K562 (cell line): ENCODE results near the gene DNALI1. TPM values are rescaled to one million over a fixed set of nuclear protein-coding genes. Genes with fewer than 3 reads are reported as not detected.
A peak's percentile ranks its signal among the peaks of the same experiment; 100 is the strongest.

Experiments used
- AFF4 ChIP-seq: sonication (generic); formaldehyde crosslinking; IDR thresholded peaks from 2 replicates; pipeline ENCODE4 v1.8.0; 2023; ENCODE audit warnings: mild to moderate bottlenecking, missing genetic modification reagents
- CREBBP ChIP-seq: IDR thresholded peaks from one replicate; pipeline ENCODE4 v1.6.1; 2012; ENCODE audit warnings: low read depth, mild to moderate bottlenecking, control low read depth, inconsistent platforms, low read length
- EP300 ChIP-seq: IDR thresholded peaks from 2 replicates; pipeline ENCODE4 v1.6.1; 2012; ENCODE audit warnings: low read length, improper control_type of control experiment
- ETS1 ChIP-seq: conservative IDR thresholded peaks from 2 replicates; pipeline ENCODE4 v1.6.1; 2011; ENCODE audit warnings: low read depth, mild to moderate bottlenecking, low read length; ENCODE audit not compliant: control insufficient read depth
- GTF2B ChIP-seq: IDR thresholded peaks from 2 replicates; pipeline ENCODE4 v1.6.1; 2011; ENCODE audit not compliant: insufficient read length; ENCODE audit errors: extremely low read depth
- HDAC8 ChIP-seq: fragments of 450-650 bp; IDR thresholded peaks from 2 replicates; pipeline ENCODE4 v1.6.1; 2016; ENCODE audit warnings: mild to moderate bottlenecking, missing genetic modification characterization, moderate library complexity, missing compliant biosample characterization
- HNRNPH1 ChIP-seq: fragments of 200-400 bp; formaldehyde crosslinking; optimal IDR thresholded peaks from 2 replicates; pipeline ENCODE3; 2017; ENCODE audit warnings: low read depth, mild to moderate bottlenecking, low read length, moderate library complexity
- KDM1A ChIP-seq, 2 experiments: fragments of 450-650 bp; IDR thresholded peaks; 2 replicates each; pipeline ENCODE4 v1.6.1; 2016; ENCODE audit warnings: mild to moderate bottlenecking in 2 of 2
- L3MBTL2 ChIP-seq: fragments of 450-650 bp; IDR thresholded peaks from 2 replicates; pipeline ENCODE4 v1.6.1; 2016; ENCODE audit warnings: mild to moderate bottlenecking, moderate library complexity
- NCOA2 ChIP-seq, 2 experiments: fragments of 450-650 bp; IDR thresholded peaks; 2 replicates each; pipeline ENCODE4 v1.6.1; 2018; ENCODE audit warnings: mild to moderate bottlenecking in 2 of 2, moderate library complexity in 1 of 2; ENCODE audit not compliant: partially characterized antibody in 2 of 2
- NCOR1 ChIP-seq: fragments of 450-650 bp; IDR thresholded peaks from 2 replicates; pipeline ENCODE4 v1.6.1; 2016; ENCODE audit warnings: mild to moderate bottlenecking, moderate library complexity
- PCBP1 ChIP-seq: fragments of 200-400 bp; formaldehyde crosslinking; IDR thresholded peaks from 2 replicates; pipeline ENCODE4 v1.6.1; 2018; ENCODE audit warnings: mild to moderate bottlenecking, low read depth, low read length; ENCODE audit not compliant: poor library complexity, severe bottlenecking
- POLR2A ChIP-seq: fragments of 450-650 bp; conservative IDR thresholded peaks from 2 replicates; pipeline ENCODE4 v1.6.1; 2016
- RAD51 ChIP-seq: fragments of 450-650 bp; IDR thresholded peaks from 2 replicates; pipeline ENCODE4 v1.7.1; 2016; ENCODE audit warnings: low read depth, mild to moderate bottlenecking, borderline replicate concordance
- SRSF9 ChIP-seq: fragments of 200-400 bp; formaldehyde crosslinking; IDR thresholded peaks from 2 replicates; pipeline ENCODE4 v1.6.1; 2017; ENCODE audit warnings: low read depth, low read length, borderline replicate concordance
- TAF1 ChIP-seq: IDR thresholded peaks from 2 replicates; pipeline ENCODE4 v1.6.1; 2011; ENCODE audit warnings: mild to moderate bottlenecking, low read length, moderate library complexity; ENCODE audit not compliant: insufficient read depth, control insufficient read depth, severe bottlenecking; ENCODE audit errors: extremely low read depth
- TEAD1 ChIP-seq, 2 experiments: fragments of 450-650 bp in 1 of 2; sonication (generic) in 1 of 2; formaldehyde crosslinking; IDR thresholded peaks; 2 replicates each; pipeline versions ENCODE4 v1.4.0 to v1.8.0; 2020 to 2022; ENCODE audit warnings: mild to moderate bottlenecking in 2 of 2, missing genetic modification reagents in 1 of 2
- THRB ChIP-seq: fragments of 450-650 bp; formaldehyde crosslinking; conservative IDR thresholded peaks from 2 replicates; pipeline ENCODE4 v1.4.0; 2022; ENCODE audit warnings: mild to moderate bottlenecking, missing genetic modification characterization
- ZFP36 ChIP-seq: fragments of 150-350 bp; IDR thresholded peaks from 2 replicates; pipeline ENCODE4 v1.6.1; 2018; ENCODE audit warnings: low read length, low read depth; ENCODE audit not compliant: partially characterized antibody
- ZNF197 ChIP-seq: fragments of 200-800 bp; sonication (Bioruptor generic); IDR thresholded peaks from 2 replicates; pipeline ENCODE4 v1.6.1; 2016; ENCODE audit warnings: low read depth, missing genetic modification characterization, missing compliant biosample characterization
- ZNF217 ChIP-seq: sonication (generic); formaldehyde crosslinking; IDR thresholded peaks from 2 replicates; pipeline ENCODE4 v1.8.0; 2022; ENCODE audit warnings: mild to moderate bottlenecking, missing genetic modification reagents
- polyA plus RNA-seq, 8 experiments: library from polyadenylated mRNA; depleted of rRNA in 4 of 8; stranded (reverse) in 5 of 8; unstranded in 3 of 8; fragments of >200 nt; fragmentation: Nextera tagmentation in 2 of 8; fragmentation: Illumina TruSeq in 1 of 8; extraction: Ambion mirVana in 2 of 8; extraction: Trizol in 1 of 8; gene quantifications; 2 replicates each; pipeline versions ENCODE4 v1.2.1 to v1.2.3, GENCODE V29; 2011 to 2014; ENCODE audit warnings: inconsistent platforms in 1 of 8, missing spikeins in 1 of 8
- total RNA-seq, 7 experiments: library from RNA; depleted of rRNA in 6 of 7; stranded (reverse); fragments of >200 nt in 6 of 7; fragmentation: Illumina TruSeq in 2 of 7; extraction: Trizol in 2 of 7; gene quantifications; 2 replicates each; pipeline versions ENCODE4 v1.2.1 to v1.2.3, GENCODE V29; 2011 to 2021; ENCODE audit warnings: low replicate concordance in 1 of 7

Gene DNALI1
- total and polyA plus RNA-seq, 9 of the 15 experiments (the other 6 are each of a cell fraction or from before 2014, with no cell fraction given), result 0.87 to 5.6 (median 1.2) TPM

- peak; percentile 60 for TF ChIP-seq TAF1
- peak; percentile 93 for TF ChIP-seq L3MBTL2
- TF ChIP-seq ETS1, result peak; percentile 77; the same call in 1 of the 2 replicates
- peak; percentile 69; the same call in 1 of the 2 replicates for TF ChIP-seq AFF4
- peak; percentile 90 for TF ChIP-seq RAD51
- no peak for TF ChIP-seq CREBBP
- TF ChIP-seq ZFP36, result no peak
- peak; percentile 78; the same call in 1 of the 2 replicates for TF ChIP-seq HDAC8 (tag)
- no peak for TF ChIP-seq NCOR1
- peak; percentile 98 for TF ChIP-seq POLR2A
- no peak for TF ChIP-seq ZNF217
- no peak for TF ChIP-seq GTF2B
- TF ChIP-seq SRSF9, result no peak
- no peak for TF ChIP-seq THRB (CRISPR knock-in tag)
- no peak for TF ChIP-seq HNRNPH1
- no peak for TF ChIP-seq KDM1A (IDR thresholded peaks at IDR 0.05)
- TF ChIP-seq EP300, result no peak
- TF ChIP-seq NCOA2 (IDR thresholded peaks at IDR 0.05; ENCODE audit: partially characterized antibody in 2 of 2), result no peak
- TF ChIP-seq TEAD1 (CRISPR knock-in tag; IDR thresholded peaks at IDR 0.05), result no peak
- no peak for TF ChIP-seq PCBP1
- TF ChIP-seq ZNF197 (CRISPR knock-in tag), result peak; percentile 32; the same call in 1 of the 2 replicates
Observed at GRCh38 chr1:37595440-37596181, 38.9 kb downstream of the DNALI1 start, which contains the start of gene GNL2 (continued).
